NCI-H1694 (cell line): Measurements from ENCODE around the gene HIVEP3.

Source experiments
- DNase-seq: peaks from one replicate; lab custom pipeline; 2025; lab: John Stamatoyannopoulos, UW

The HIVEP3 gene

DNA sequence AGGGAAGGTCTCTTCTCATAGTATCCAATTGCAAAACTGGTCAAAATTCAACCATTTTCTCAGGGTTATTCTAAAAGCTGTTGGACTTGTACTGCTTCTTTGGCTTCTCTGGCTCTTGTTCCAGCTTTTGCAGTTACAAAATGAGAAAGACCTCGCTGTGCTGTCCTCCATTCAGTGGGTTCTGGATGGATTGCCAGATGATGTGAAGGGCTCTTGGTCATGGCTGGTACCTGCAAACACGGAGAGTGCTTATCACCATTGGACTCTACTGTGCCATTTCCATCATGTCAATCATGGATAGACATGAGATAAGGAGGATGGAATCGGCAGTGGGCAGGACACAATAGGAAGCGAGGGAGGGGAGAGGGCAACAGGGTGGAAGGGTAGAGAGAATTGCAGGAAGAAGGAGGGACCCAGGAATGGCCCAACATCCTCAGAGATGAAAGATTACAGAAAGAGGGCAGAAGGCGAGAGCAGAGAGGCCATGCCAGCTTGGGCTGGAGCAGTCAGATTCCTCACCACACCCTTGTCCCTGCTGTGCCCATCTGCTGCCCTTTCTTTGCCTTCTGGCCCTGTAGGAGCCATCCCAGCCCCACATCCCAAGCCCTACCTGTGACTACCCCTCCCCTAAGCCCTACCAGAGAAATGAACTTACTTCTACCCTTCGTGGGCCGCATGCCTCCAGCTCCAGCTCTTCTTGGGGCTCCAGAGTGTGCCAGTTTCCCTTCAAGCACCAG is 70.3 kb downstream of the HIVEP3 start:
- DNase-seq = no peak

DNA sequence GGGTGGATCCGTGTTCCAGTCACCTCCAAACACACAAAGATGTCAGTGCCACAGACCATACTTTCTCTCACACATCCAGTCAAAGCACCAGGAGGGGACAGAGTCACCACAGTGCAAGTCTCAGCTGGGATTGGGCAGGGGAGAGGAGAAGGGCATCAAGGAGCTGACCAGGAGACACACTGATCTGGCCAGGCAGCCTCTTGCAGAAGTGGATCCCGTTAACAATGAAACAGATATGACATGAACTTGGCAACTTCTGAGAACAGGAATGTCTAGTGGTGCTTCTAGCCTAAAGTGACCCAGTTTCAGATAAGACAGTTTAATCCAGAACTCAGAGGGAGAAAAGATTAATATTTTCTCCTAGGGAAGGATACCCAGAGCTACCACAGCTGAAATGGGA is 71.0 kb downstream of the HIVEP3 start:
- DNase-seq = no peak

DNA sequence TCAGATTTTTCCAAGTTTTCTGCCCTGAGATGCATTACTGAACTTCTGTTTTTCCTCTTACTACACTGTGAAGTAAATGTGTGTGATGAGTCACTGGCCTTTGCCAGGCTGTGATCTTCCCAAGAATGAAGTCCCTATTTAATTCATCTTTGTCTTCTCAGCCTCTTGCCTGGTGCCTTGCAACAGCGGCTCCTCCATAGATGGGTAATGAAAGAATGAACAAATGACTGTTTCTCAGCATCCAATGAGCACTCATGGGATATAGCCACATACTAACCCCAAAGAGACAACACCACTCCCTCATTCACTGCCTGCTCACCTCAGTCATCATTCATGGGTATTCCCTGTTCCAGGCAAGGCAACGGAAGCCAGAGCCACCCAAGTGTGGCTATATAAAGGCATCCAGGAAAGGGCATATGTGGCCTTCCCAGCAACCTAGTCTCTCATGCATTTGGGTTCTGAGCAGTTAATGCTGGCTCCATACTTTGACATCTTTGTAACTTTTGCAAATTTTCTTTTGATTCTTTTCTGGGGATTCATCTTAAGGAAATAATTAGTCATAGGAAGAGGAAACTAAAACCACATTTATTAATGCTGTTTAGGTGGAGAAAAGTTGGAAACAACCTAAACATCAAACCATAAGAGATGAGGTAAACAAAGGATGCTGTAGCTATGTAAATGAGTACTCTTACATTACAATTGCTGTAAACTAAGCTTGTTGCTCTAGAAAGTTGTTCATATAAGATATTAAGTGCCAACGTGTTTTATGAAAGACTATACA is 71.9 kb downstream of the HIVEP3 start:
- no peak for DNase-seq

DNA sequence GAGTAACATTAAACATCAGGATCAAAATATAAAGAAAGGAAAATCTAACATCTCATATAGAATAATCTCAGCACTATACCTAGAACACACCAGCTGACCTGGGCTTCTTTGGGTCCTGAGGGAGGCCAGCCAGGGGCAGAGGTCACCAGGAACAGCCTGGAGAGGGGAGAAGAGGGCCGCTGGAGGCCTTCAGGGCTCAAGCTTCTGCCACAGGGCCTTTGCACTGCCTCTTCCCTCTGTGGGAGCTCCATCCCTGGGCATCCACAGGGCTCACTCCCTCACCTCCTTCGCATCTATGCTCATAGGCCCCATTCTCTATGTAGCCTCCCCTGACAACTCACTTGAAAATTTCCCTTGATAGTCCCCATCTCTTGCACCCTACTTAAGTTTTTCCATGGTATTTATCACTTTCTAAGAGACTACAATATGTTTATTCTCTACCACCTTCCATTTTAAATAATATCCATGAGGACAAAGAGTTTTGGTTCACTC is 73.9 kb downstream of the HIVEP3 start:
- no peak for DNase-seq

DNA sequence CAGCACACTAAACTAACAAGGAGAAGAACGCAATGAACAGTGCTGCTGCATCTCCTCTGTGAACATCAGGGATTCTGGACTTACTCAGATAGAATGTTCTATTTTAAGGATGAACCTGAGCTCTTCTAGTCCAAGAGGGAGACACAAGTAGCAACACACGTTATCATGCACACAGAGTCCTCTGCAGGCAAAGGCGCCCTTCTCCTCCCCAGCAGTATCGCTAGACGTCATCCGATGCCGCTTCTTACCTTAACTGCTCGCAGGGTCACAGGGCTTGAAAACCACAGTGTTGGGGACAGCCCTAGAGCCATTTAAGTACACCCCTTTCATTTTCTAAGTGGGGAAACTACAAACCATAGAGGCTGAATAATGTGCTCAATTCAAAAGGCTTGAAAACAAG is 74.5 kb downstream of the HIVEP3 start:
- no peak for DNase-seq

- no peak for DNase-seq
Measured at GRCh38 chr1:41842993-41843755, 75.5 kb downstream of the HIVEP3 start.

DNA sequence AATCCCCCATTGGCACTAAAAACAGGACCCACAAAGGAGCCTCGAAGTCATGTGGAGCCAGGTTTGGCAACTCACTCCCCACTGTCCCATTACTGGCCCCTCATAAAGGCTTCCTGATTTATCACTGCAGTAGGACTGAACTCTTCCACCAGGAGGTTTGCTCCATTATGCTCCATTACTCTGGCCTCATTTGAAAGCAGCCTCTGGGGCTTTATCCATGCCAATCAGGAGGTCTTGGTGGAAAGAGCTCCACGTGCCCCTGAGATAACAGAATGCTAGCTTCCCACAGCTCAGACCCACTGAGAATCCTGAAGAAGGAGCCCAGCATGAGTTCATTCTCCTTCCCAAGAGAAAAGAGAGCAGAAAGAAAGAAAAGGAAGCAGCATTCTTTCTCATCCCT is 76.4 kb downstream of the HIVEP3 start:
- no peak for DNase-seq

DNA sequence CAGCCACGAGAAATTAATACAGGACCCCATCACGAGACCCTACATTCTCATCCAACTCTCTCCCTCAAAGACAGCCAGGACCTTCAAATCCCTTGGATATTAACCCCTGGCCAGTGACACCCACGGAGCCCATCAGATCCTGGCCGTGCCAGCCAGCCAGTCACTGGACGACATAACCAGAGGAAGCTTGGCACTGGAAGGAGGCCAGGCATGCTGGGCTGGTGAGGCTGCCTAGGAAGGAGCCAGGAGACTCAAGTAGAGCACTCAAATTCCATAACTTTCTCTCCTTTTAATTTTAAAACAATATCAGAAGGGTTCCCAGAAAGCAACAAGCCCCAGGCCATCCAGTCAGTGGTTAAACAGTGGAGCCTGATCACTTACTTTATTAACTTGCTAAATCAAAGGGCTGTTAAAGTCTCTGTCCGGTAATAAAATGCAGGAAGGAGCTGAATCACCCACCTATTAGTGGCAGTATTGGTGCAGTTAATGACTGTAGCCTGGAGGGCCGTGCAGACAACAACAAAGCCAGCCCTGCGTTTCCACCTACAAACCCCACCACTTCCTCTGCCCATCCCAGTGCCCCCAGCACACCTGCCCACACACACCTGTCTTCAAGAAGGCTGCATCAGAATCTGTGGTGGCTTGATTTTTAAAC is 78.0 kb downstream of the HIVEP3 start:
- DNase-seq = no peak

- no peak for DNase-seq
Measured at GRCh38 chr1:41838266-41838665, 80.5 kb downstream of the HIVEP3 start.

DNA sequence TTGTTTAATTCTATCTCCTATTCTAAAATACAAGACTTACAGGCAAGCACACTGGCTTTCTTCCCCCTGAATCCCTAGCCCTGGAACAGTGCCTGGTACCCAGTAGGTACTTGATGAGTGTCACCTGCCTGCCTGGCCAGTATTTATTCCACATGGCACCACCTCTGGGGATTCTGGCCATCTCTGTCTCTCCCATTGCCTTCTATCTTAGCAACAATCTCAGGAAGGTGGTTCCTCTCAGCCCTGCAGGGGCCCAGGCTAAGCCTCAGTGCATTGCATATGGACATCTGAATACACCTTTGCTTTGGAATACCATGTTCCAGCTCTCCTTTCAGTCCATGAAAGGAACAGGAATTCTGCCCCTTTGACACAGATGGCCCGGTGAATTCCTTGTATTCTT is 81.0 kb downstream of the HIVEP3 start:
- DNase-seq = no peak

GRCh38 chr1:41835485-41835884 is 83.2 kb downstream of the HIVEP3 start:
- DNase-seq = no peak

- no peak for DNase-seq
Measured at GRCh38 chr1:41833519-41834000, 85.2 kb downstream of the HIVEP3 start.

- DNase-seq = no peak
Measured at GRCh38 chr1:41830726-41831125, 88.0 kb downstream of the HIVEP3 start.

GRCh38 chr1:41827991-41828570 is 90.6 kb downstream of the HIVEP3 start:
- no peak for DNase-seq

- DNase-seq = no peak
Measured at GRCh38 chr1:41823471-41823870, 95.3 kb downstream of the HIVEP3 start.

DNA sequence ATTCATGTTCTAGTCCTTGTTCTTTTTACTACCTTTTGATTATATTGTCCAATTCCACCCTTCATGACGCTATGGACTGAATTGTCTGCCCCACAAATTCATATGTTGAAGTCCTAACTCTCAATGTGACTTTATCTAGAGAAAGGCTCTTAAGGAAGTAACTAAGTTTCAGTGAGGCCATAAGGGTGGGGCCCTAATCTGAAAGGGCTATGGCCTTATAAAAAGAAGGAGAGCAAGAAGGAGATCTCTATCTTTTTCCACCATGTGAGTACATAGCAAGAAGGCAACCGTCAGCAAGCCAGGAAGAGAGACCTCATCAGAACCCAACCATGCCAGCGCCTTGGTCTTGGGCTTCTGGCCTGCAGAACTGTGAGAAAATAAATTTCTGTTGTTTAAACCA is 95.9 kb downstream of the HIVEP3 start:
- DNase-seq = no peak

DNA sequence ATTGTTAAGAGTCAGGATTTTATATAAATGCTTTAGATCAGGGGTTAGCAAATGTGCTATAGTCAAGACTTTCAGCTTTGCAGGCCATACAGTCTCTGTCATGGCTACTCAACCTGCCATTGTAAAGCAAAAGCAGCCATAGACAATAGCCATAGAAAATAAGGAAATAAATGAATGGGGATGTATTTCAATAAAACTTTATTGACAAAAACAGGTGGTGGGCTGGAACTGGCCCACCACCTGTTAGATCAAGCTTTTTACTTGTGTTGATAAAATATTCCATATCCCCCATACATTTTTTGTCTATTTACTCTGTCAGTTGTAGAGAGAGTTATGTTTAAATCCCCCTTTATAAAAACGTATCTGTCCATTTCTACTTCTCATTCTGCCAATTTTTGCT is 98.9 kb downstream of the HIVEP3 start:
- DNase-seq = no peak

DNA sequence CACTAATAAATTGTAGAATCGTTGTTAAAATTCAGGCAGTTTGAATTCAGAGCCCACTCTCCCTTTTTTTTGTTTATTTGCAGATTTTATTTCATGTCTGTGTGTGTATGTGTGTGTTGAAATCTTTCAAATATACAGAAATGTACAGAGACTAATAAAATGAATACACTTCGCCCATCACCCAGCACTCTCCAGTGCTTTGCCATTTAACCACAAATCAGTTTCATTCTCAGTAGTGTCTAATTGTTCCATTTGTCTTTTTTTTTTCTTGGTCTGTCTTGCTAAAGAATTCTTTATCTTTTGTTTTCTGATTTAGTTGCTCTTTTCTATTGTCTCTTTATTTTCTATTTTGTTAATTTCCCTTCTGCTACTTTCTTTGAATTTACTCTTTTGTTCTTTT is 99.7 kb downstream of the HIVEP3 start:
- DNase-seq = no peak

DNA sequence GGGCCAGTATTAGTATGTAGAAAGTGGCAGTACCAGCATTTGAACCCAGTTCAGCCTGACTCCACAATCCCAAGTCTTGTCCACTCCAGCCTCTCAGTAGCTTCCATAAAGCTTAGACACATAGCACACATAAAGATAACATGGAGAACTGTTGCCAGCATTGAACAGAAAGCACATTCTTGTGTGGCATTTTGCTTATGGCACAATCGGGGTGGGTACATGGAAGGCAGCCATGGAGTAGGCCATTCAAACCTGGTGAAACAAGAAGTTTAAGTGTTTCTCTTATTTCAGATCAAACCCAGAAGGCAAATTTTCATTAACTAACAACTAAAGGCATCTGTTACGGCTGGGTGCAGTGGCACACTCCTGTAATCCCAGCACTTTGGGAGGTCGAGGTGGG is 102.7 kb downstream of the HIVEP3 start:
- no peak for DNase-seq

- DNase-seq = no peak
Measured at GRCh38 chr1:41813755-41814745, 104.7 kb downstream of the HIVEP3 start.
